Nephron progenitor cell (in vitro differentiated cells): Measurements from ENCODE around the gene SYT3.
A peak's percentile ranks its signal among the peaks of the same experiment; 100 is the strongest.

ENCODE experiments used
- DNase-seq: peaks from one replicate; pipeline ENCODE4 v3.0.0; 2021
- H3K27ac Mint-ChIP-seq: 2 replicates; pipeline ENCODE4 v1.8.0; 2021; ENCODE audit warnings: mild to moderate bottlenecking, moderate library complexity, mixed read lengths
- H3K27me3 Mint-ChIP-seq: 2 replicates; pipeline ENCODE4 v1.8.0; 2021; ENCODE audit warnings: mild to moderate bottlenecking, low read depth, mixed read lengths; ENCODE audit not compliant: poor library complexity
- H3K36me3 Mint-ChIP-seq: 2 replicates; pipeline ENCODE4 v1.8.0; 2021; ENCODE audit warnings: low read depth, mixed read lengths
- H3K4me1 Mint-ChIP-seq: 2 replicates; pipeline ENCODE4 v1.8.0; 2021; ENCODE audit warnings: mixed read lengths
- H3K4me3 Mint-ChIP-seq: 2 replicates; pipeline ENCODE4 v1.8.0; 2021; ENCODE audit warnings: mild to moderate bottlenecking, moderate library complexity, mixed read lengths
- H3K9me3 Mint-ChIP-seq: 2 replicates; pipeline ENCODE4 v1.8.0; 2021; ENCODE audit warnings: mild to moderate bottlenecking, moderate library complexity, mixed read lengths
- TF ChIP-seq, protein P1 (sequence below): fragments of 200-600 bp; sonication (generic); IDR thresholded peaks from 2 replicates; pipeline ENCODE4 v1.5.0; 2021; ENCODE audit warnings: antibody characterized with exemption

SYT3 gene

DNA sequence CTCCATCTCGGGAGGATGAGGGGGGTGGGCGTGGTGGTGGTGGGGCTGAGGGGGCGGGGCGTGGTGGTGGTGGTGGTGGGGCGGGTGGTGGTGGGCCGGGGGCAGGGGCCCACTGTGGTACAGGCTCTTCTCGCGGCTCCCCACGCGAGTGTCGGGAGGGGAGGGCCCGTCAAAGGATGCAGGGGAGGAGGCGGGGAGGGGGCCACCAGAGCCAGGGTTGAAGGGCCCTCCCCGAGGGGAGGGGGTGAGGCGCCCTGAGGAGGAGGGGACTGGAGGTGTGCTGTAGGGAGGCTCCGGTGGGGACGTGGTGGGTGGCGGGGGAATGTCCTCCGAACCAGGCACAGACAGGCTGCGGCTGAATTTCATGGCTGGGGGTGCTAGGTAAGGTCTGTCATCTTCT, 29.2 kb upstream of the SYT3 start:
- H3K4me3 Mint-ChIP-seq = peak overlapping the region; percentile 54
- peaks cover 14% of the 10 kb centered on the region for H3K36me3 Mint-ChIP-seq
- H3K27me3 Mint-ChIP-seq = peaks cover 83% of the 10 kb centered on the region
- TF ChIP-seq, protein P1, sequence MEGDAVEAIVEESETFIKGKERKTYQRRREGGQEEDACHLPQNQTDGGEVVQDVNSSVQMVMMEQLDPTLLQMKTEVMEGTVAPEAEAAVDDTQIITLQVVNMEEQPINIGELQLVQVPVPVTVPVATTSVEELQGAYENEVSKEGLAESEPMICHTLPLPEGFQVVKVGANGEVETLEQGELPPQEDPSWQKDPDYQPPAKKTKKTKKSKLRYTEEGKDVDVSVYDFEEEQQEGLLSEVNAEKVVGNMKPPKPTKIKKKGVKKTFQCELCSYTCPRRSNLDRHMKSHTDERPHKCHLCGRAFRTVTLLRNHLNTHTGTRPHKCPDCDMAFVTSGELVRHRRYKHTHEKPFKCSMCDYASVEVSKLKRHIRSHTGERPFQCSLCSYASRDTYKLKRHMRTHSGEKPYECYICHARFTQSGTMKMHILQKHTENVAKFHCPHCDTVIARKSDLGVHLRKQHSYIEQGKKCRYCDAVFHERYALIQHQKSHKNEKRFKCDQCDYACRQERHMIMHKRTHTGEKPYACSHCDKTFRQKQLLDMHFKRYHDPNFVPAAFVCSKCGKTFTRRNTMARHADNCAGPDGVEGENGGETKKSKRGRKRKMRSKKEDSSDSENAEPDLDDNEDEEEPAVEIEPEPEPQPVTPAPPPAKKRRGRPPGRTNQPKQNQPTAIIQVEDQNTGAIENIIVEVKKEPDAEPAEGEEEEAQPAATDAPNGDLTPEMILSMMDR = no peak
- no peak overlapping the region for H3K27ac Mint-ChIP-seq
- DNase-seq = no peak
- H3K9me3 Mint-ChIP-seq = peaks cover 6% of the 10 kb centered on the region
- H3K4me1 Mint-ChIP-seq = peaks cover 22% of the 10 kb centered on the region

DNA sequence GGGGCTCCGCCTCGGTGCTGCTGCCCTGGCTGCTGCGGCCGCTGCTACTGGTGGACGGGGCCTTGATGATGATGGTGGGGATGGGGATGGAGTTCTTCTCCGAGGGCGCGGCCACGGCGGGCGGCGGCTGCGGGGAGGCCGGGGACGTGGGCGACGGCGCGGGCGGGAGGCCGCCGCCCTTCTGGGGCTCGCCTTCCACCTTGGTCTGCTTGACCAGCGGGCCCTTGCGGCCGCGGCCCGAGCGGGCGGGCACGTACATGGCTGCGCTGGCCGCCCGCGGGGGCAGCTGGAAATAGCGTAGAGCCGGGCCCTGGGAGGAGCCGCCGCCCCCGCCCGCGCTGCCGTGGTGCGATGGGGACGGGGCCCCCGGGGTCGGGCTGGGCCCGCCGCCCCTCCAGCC, 28.7 kb upstream of the SYT3 start:
- Mint-ChIP-seq H3K4me1 (peaks cover 21% of the 10 kb centered on the region), H3K27ac (no peak overlapping the region), H3K27me3 (peaks cover 83% of the 10 kb centered on the region), H3K36me3 (peaks cover 16% of the 10 kb centered on the region), H3K4me3 (no peak overlapping the region), H3K9me3 (peaks cover 8% of the 10 kb centered on the region)
- peak; percentile 29 for DNase-seq
- TF ChIP-seq, protein P1 = no peak

DNA sequence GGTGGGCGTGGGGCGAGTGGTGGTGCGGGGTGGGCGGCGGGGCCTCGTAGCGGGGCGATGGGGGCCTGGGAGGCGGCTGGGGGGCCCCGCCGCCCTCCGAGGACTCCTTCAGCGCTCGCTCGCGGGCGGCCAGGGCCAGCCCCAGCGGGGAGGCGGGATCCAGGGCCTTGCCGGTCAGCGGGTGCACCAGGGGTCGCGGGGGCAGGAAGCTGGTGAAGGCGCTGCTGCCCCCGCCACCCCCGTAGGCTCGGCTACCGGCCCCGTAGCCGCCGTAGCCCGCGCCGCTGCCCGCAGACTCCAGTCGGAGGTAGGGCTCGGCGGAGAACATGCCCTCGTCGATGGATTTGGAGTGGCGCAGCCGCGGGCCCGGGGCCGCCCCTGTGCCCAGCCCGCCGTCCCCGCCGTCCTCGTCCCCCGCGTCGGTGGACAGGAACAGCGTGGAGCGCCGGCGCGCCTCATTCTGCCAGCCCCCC, 28.1 kb upstream of the SYT3 start:
- Mint-ChIP-seq H3K4me1 (peaks cover 20% of the 10 kb centered on the region), H3K9me3 (peaks cover 12% of the 10 kb centered on the region), H3K27me3 (peaks cover 77% of the 10 kb centered on the region), H3K27ac (no peak overlapping the region), H3K4me3 (no peak overlapping the region), H3K36me3 (peaks cover 16% of the 10 kb centered on the region)
- TF ChIP-seq, protein P1 = no peak
- DNase-seq = peak; percentile 35

DNA sequence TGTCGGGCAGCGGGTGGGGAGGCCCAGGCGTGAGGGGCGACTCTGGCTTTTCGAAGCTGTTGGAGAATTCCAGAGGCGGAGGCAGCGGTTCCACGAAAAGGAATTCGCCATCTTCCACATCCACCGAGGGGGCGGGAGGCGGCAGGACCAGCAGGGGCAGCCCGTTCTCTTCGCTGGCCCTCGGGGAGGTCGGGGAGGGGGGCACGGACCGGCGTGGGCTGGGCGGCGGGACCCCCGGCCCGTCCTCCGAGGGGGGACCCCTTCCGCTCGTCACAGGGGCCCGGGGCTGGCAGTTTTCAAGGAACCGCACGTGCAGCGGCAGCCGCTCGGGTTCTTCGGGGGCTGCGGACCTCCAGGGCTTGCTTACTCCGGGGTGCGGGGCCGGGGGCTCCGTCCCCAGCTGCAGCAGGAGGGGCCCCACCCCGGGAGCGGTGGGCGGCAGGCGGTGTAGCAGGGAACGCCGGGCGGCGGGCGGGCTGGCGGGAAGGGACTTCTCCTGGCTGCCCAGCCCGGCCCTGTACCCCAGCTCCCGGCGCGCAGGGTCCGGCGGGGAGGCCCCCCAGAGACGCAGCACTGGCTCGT, 27.6 kb upstream of the SYT3 start:
- H3K4me3 Mint-ChIP-seq = no peak overlapping the region
- H3K27me3 Mint-ChIP-seq = peaks cover 76% of the 10 kb centered on the region

DNA sequence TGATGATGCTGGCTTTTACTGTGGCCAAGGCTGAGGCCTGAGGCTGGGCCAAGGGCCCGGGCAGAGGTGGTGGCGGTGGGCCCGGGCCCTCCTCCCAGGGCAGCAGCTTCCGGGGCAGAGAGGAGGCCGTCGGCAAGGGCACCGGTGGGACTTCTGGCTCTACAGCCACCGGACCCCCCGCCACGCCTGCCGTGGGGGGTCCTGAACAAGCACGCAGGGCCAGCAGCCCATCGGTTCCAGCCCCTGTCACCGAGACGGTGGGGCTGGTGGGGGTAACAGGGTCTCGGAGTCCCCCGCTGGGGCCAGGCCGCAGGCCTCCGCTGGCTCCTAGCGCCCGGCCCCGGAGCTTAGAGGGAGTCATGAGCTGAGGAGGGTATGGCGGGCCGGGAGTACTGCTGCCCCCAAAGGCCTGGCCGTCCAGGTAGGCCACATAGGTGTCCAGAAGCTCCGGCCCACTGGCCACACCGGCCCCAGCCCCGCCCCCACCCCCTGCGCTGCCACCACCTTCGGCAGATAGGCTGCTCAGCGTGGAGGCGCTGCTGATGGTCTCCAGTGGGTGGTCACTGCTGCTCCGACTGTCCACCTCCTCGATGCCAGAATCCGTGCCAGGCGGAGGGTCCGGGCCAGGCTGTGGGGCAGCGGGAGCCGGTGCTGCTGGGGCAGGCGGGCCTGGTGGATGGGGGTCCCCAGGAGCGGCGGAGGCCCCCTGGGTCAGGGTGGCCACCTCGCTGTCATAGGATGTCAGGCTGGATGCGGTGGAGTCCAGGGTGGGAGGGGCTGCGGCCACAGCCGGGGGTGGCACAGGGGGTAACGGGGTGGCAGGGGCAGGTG, 26.9 kb upstream of the SYT3 start:
- peaks cover 69% of the 10 kb centered on the region for H3K27me3 Mint-ChIP-seq
- H3K27ac Mint-ChIP-seq = no peak overlapping the region
- H3K9me3 Mint-ChIP-seq = peaks cover 12% of the 10 kb centered on the region
- no peak for DNase-seq
- TF ChIP-seq, protein P1 = no peak
- no peak overlapping the region for H3K4me3 Mint-ChIP-seq
- H3K4me1 Mint-ChIP-seq = peaks cover 26% of the 10 kb centered on the region
- H3K36me3 Mint-ChIP-seq = peaks cover 11% of the 10 kb centered on the region

More for the DNA sequence above, 27.6 kb upstream of the SYT3 start:
- peaks cover 20% of the 10 kb centered on the region for H3K4me1 Mint-ChIP-seq
- TF ChIP-seq, protein P1 = no peak
- peaks cover 16% of the 10 kb centered on the region for H3K36me3 Mint-ChIP-seq
- no peak overlapping the region for H3K27ac Mint-ChIP-seq
- peaks cover 12% of the 10 kb centered on the region for H3K9me3 Mint-ChIP-seq
- peak; percentile 41 for DNase-seq
